PC-3 (cell line): ENCODE measurements around the gene KLK4. TPM values are rescaled to one million over a fixed set of nuclear protein-coding genes. Genes with fewer than 3 reads are reported as not detected.

Experiments
- ATAC-seq: fragments of 200-7000 bp; cut with Tn5 transposase; 2 replicates; pipeline ENCODE4 v1.9.1; 2020; ENCODE audit warnings: mild to moderate bottlenecking, moderate library complexity
- BruUV-seq: library from RNA; stranded (reverse); fragments of 400-500 nt; replicated peaks from 2 replicates; lab custom pipeline; 2021; lab: Mats Ljungman, UMichigan
- CTCF ChIA-PET: fragments of 300-600 bp; sonication (Branson Sonifier 250); formaldehyde crosslinking; loops from one replicate; lab custom pipeline; 2022; ENCODE audit warnings: antibody characterized with exemption; lab: Charles Lee
- POLR2A ChIA-PET: fragments of 300-600 bp; sonication (Branson Sonifier 250); formaldehyde crosslinking; loops from one replicate; lab custom pipeline; 2022; ENCODE audit warnings: antibody characterized with exemption; ENCODE audit not compliant: unreplicated experiment; lab: Charles Lee
- DNase-seq: peaks from one replicate; pipeline ENCODE4 v3.0.0-alpha.2; 2015
- H2AFZ ChIP-seq: fragments of 300-600 bp; sonication (generic); 2 replicates; pipeline ENCODE4 v1.6.0; 2016; ENCODE audit warnings: antibody characterized with exemption, low read length
- H3F3A ChIP-seq: fragments of 300-600 bp; sonication (generic); one replicate; pipeline ENCODE4 v1.6.0; 2017; ENCODE audit warnings: antibody characterized with exemption, low read length, control low read depth, mild to moderate bottlenecking; ENCODE audit not compliant: unreplicated experiment
- H3K27ac ChIP-seq: fragments of 300-600 bp; sonication (generic); 2 replicates; pipeline ENCODE4 v1.5.1; 2016; ENCODE audit warnings: mild to moderate bottlenecking, low read length
- H3K27me3 ChIP-seq: fragments of 300-600 bp; sonication (generic); 2 replicates; pipeline ENCODE4 v1.6.1; 2016; ENCODE audit warnings: low read length, mixed read lengths
- H3K36me3 ChIP-seq: fragments of 300-600 bp; sonication (generic); 2 replicates; pipeline ENCODE4 v1.6.1; 2016; ENCODE audit warnings: low read depth, mixed run types, low read length, mixed read lengths
- H3K4me1 ChIP-seq: fragments of 300-600 bp; sonication (generic); 2 replicates; pipeline ENCODE4 v1.5.1; 2016; ENCODE audit warnings: low read length; ENCODE audit not compliant: insufficient read depth
- H3K4me2 ChIP-seq: fragments of 300-600 bp; sonication (generic); 2 replicates; pipeline ENCODE4 v1.6.0; 2016; ENCODE audit warnings: low read length
- H3K4me3 ChIP-seq: fragments of 300-600 bp; sonication (generic); 2 replicates; pipeline ENCODE4 v1.5.1; 2016; ENCODE audit warnings: mild to moderate bottlenecking, low read length, mixed read lengths
- H3K79me2 ChIP-seq: fragments of 300-600 bp; sonication (generic); 2 replicates; pipeline ENCODE4 v1.6.1; 2017; ENCODE audit warnings: low read length, mixed read lengths
- H3K9ac ChIP-seq: fragments of 300-600 bp; sonication (generic); 2 replicates; pipeline ENCODE4 v1.6.0; 2016; ENCODE audit warnings: mild to moderate bottlenecking, low read length
- H3K9me2 ChIP-seq: fragments of 300-600 bp; sonication (generic); replicated peaks from 2 replicates; pipeline ENCODE4 v1.6.1; 2016; ENCODE audit warnings: mixed run types, low read length, mixed read lengths
- H3K9me3 ChIP-seq: fragments of 300-600 bp; sonication (generic); 2 replicates; pipeline ENCODE4 v1.6.1; 2016; ENCODE audit warnings: low read length, mixed read lengths
- H4K20me1 ChIP-seq: fragments of 300-600 bp; sonication (generic); 2 replicates; pipeline ENCODE4 v1.6.1; 2016; ENCODE audit warnings: low read length, mixed read lengths
- CTCF ChIP-seq: fragments of 300-600 bp; sonication (generic); conservative IDR thresholded peaks from 2 replicates; pipeline ENCODE4 v1.5.1; 2017; ENCODE audit warnings: antibody characterized with exemption, low read depth, mild to moderate bottlenecking, low read length
- EZH2 ChIP-seq: fragments of 300-600 bp; sonication (generic); IDR thresholded peaks from one replicate; pipeline ENCODE4 v1.6.1; 2017; ENCODE audit warnings: antibody characterized with exemption, mild to moderate bottlenecking, low read length; ENCODE audit not compliant: unreplicated experiment
- EZH2phosphoT487 ChIP-seq: fragments of 300-600 bp; sonication (generic); IDR thresholded peaks from 2 replicates; pipeline ENCODE4 v1.6.1; 2018; ENCODE audit warnings: mild to moderate bottlenecking, antibody characterized with exemption, low read length, borderline replicate concordance
- intact Hi-C: fragments of 100-400 bp; cut with micrococcal nuclease; formaldehyde crosslinking; loops from 2 replicates; pipeline ENCODE4 v1.9.0; 2023
- total RNA-seq: library from RNA; depleted of rRNA; stranded (reverse); fragments of >200 nt; gene quantifications from 2 replicates; pipeline ENCODE4 v1.2.3, GENCODE V29; 2014

The KLK4 gene
- total RNA-seq, 1 experiment from 2014 or later: not detected

- H3K79me2 ChIP-seq: no peaks in the 10 kb centered on the region
- H3F3A ChIP-seq: no peaks in the 10 kb centered on the region
- H3K27me3 ChIP-seq: peaks cover 51% of the 10 kb centered on the region
- no peak overlapping the region for H3K4me3 ChIP-seq
- H3K4me1 ChIP-seq: no peaks in the 10 kb centered on the region
- no peak overlapping the region for H3K27ac ChIP-seq
- no peaks in the 10 kb centered on the region for H3K9me3 ChIP-seq
- H3K4me2 ChIP-seq: no peak overlapping the region
- ChIA-PET CTCF (no interaction called here), POLR2A (no interaction called here)
- no peaks in the 10 kb centered on the region for H3K36me3 ChIP-seq
- TF ChIP-seq EZH2: no peak
- no peak for TF ChIP-seq CTCF
- TF ChIP-seq EZH2phosphoT487: no peak
- intact Hi-C loops: no loop called here
- no peaks in the 10 kb centered on the region for H3K9me2 ChIP-seq
- ATAC-seq: no peak
- DNase-seq: no peak
- BruUV-seq: no TSS peak
- no peak overlapping the region for H3K9ac ChIP-seq
- no peak overlapping the region for H2AFZ ChIP-seq
- H4K20me1 ChIP-seq: no peaks in the 10 kb centered on the region
Measured at GRCh38 chr19:50916069-50916468, 4.9 kb upstream of the KLK4 start.

- H3K27me3 ChIP-seq: peaks cover 64% of the 10 kb centered on the region
- no TSS peak for BruUV-seq
- H3F3A ChIP-seq: no peaks in the 10 kb centered on the region
- no peaks in the 10 kb centered on the region for H3K9me3 ChIP-seq
- TF ChIP-seq EZH2 (no peak), EZH2phosphoT487 (no peak), CTCF (no peak)
- intact Hi-C loops: no loop called here
- H3K27ac ChIP-seq: no peak overlapping the region
- no peaks in the 10 kb centered on the region for H4K20me1 ChIP-seq
- no peaks in the 10 kb centered on the region; the same call in 1 of the 2 replicates for H3K4me1 ChIP-seq
- no peak overlapping the region for H3K9ac ChIP-seq
- POLR2A ChIA-PET: no interaction called here
- no peak for DNase-seq
- no peak overlapping the region for H3K4me2 ChIP-seq
- no peak for ATAC-seq
- H2AFZ ChIP-seq: no peak overlapping the region
- CTCF ChIA-PET: no interaction called here
- H3K36me3 ChIP-seq: no peaks in the 10 kb centered on the region
- no peak overlapping the region for H3K4me3 ChIP-seq
- no peaks in the 10 kb centered on the region for H3K79me2 ChIP-seq
- no peaks in the 10 kb centered on the region for H3K9me2 ChIP-seq
Measured at GRCh38 chr19:50912727-50913716, 1.8 kb upstream of the KLK4 start.

GRCh38 chr19:50912102-50912599 lies 956 bp upstream of the KLK4 start:
- ATAC-seq (no peak), DNase-seq (no peak)
- Histone ChIP-seq H3K4me1 (no peaks in the 10 kb centered on the region; the same call in 1 of the 2 replicates), H3K27me3 (peaks cover 73% of the 10 kb centered on the region), H3K9me2 (no peaks in the 10 kb centered on the region), H3K36me3 (no peaks in the 10 kb centered on the region), H3K4me2 (no peak overlapping the region), H4K20me1 (no peaks in the 10 kb centered on the region), H3K27ac (no peak overlapping the region), H3K9me3 (no peaks in the 10 kb centered on the region), H3K4me3 (no peak overlapping the region), H3F3A (no peaks in the 10 kb centered on the region), H3K79me2 (no peaks in the 10 kb centered on the region), H2AFZ (no peak overlapping the region), H3K9ac (no peak overlapping the region)
- CTCF ChIA-PET: no interaction called here
- intact Hi-C loops: no loop called here
- no peak for TF ChIP-seq CTCF
- TF ChIP-seq EZH2phosphoT487: no peak
- no peak for TF ChIP-seq EZH2
- POLR2A ChIA-PET: interaction anchor here (0.6 kb wide), 1 partner anchor 48 kb away, joined by 4 read pairs; no protein-coding TSS in a partner anchor
- BruUV-seq: no TSS peak
